Stimulated activated CD4-positive, alpha-beta T cell treated with anti-CD3 and anti-CD28 coated beads, Interleukin-12 subunit alpha, Interleukin-12 subunit beta, amount 100 ng/mL, for 24 hours (primary cell): ENCODE results near the gene FAM241A.
"Not testable (repeated sequence)": the region's sequence is repeated elsewhere in the genome, so short reads cannot be mapped to it uniquely, and the experiment has no call there.

Experiments
- DNase-seq, 2 experiments: peaks; one replicate each; pipeline ENCODE4 v3.0.0-alpha.2; 2020; ENCODE audit warnings: low read depth in 2 of 2

Gene FAM241A

GRCh38 chr4:112138538-112138937, 6.7 kb upstream of the FAM241A start:
- no peak for DNase-seq

- DNase-seq, result no peak
These were observed 4.7 kb upstream of the FAM241A start for GRCh38 chr4:112140536-112140935.

GRCh38 chr4:112141366-112142138, 3.7 kb upstream of the FAM241A start:
- no peak for DNase-seq

- no peak for DNase-seq
These were observed 3.1 kb upstream of the FAM241A start for GRCh38 chr4:112142182-112142581.

- DNase-seq, result no peak
These were observed 1.5 kb upstream of the FAM241A start for GRCh38 chr4:112143781-112144180.

- DNase-seq, result no peak
These were observed 518 bp upstream of the FAM241A start for GRCh38 chr4:112144546-112145325.

- peak; percentile 66 to 74 for DNase-seq
These were observed 692 bp downstream of the FAM241A start for GRCh38 chr4:112145790-112146501.

- DNase-seq, result no peak
These were observed 1.2 kb downstream of the FAM241A start for GRCh38 chr4:112146502-112146813.

GRCh38 chr4:112147697-112148096, 2.4 kb downstream of the FAM241A start:
- no peak for DNase-seq

GRCh38 chr4:112150920-112151319, 5.7 kb downstream of the FAM241A start:
- no peak for DNase-seq

- no peak for DNase-seq
These were observed 7.3 kb downstream of the FAM241A start for GRCh38 chr4:112152521-112152920.

GRCh38 chr4:112153211-112153791, 8.0 kb downstream of the FAM241A start:
- DNase-seq, result peak in 1 of 2 experiments; percentile 23

- DNase-seq, result no peak
These were observed 10.9 kb downstream of the FAM241A start for GRCh38 chr4:112156112-112156511.

- no peak for DNase-seq
These were observed 11.3 kb downstream of the FAM241A start for GRCh38 chr4:112156553-112156952.

GRCh38 chr4:112163706-112164105, 18.5 kb downstream of the FAM241A start:
- not testable (repeated sequence) for DNase-seq

GRCh38 chr4:112167794-112168193, 22.5 kb downstream of the FAM241A start:
- DNase-seq, result no peak

- DNase-seq, result no peak
These were observed 23.7 kb downstream of the FAM241A start for GRCh38 chr4:112168719-112169500.

GRCh38 chr4:112170451-112170993, 25.3 kb downstream of the FAM241A start:
- no peak for DNase-seq

- not testable (repeated sequence) for DNase-seq
These were observed 26.0 kb downstream of the FAM241A start for GRCh38 chr4:112171051-112171763.

- DNase-seq, result no peak
These were observed 26.9 kb downstream of the FAM241A start for GRCh38 chr4:112172180-112172579.
